Stimulated activated naive CD8-positive, alpha-beta T cell treated with anti-CD3 and anti-CD28 coated beads, Interleukin-15, Interleukin-2, amounts not matched to agents 100 ng/mL and 50 ng/mL, for 24 hours (primary cell): ENCODE results near the gene ZNF423.

Source experiments
- H3K27ac Mint-ChIP-seq: one replicate; pipeline ENCODE4 v1.8.0; 2021; ENCODE audit warnings: mild to moderate bottlenecking, mixed read lengths
- H3K27me3 Mint-ChIP-seq: one replicate; pipeline ENCODE4 v1.8.0; 2021; ENCODE audit warnings: mixed read lengths
- H3K36me3 Mint-ChIP-seq: one replicate; pipeline ENCODE4 v1.8.0; 2021; ENCODE audit warnings: low read depth, mixed read lengths
- H3K4me1 Mint-ChIP-seq: one replicate; pipeline ENCODE4 v1.8.0; 2021; ENCODE audit warnings: low read depth, mixed read lengths
- H3K4me3 Mint-ChIP-seq: one replicate; pipeline ENCODE4 v1.8.0; 2021; ENCODE audit warnings: mild to moderate bottlenecking, mixed read lengths
- H3K9me3 Mint-ChIP-seq: one replicate; pipeline ENCODE4 v1.8.0; 2021; ENCODE audit warnings: mixed read lengths

ZNF423 gene

DNA sequence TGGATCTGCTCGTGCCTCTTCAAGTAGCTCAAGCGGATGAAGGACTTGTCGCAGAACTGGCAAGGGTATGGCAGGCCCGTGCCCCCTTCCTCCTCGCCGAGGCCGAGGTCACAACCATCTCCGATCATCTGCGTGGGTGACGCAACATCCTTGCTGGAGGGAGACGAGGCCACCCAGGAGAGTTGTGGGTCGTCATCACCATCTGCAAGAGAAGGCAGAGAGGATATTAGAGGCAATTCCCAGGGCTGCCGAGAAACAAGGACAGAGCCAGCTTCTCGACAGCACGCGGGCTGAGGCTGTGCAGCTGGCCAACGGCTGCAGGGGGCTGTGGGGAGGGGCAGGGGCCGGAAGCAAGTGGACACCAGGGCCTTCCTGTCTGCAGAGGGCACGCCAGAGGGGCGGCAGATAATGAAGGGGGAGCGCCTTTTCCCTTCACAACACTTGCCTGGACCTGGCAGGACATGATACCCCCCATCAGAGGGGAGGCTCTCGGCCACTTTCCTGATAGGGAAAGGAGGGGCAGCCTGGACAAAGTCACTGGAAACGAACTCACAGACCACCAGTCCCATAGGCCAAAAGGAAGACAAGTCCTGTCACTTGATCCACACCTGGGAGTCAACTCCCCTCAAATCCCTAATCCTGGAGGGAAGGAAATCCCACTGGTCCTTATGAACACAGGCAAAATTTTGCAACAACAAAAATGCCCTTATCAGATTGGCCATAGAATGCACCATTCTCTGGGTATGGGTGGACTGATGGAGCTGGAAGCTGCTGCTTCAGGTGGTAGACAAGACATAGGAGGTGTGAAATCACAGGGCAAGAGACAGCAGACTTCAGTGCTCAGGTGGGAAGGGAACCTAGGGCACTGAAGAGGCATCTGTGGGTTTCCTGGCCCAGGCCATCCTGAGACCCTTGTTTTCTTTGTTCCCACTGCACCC lies 217.0 kb downstream of the ZNF423 start:
- H3K36me3 Mint-ChIP-seq: no peaks in the 10 kb centered on the region
- H3K27me3 Mint-ChIP-seq: peaks cover 7% of the 10 kb centered on the region
- no peak overlapping the region for H3K4me3 Mint-ChIP-seq
- no peaks in the 10 kb centered on the region for H3K4me1 Mint-ChIP-seq
- no peak overlapping the region for H3K27ac Mint-ChIP-seq
- H3K9me3 Mint-ChIP-seq: peaks cover 3% of the 10 kb centered on the region

DNA sequence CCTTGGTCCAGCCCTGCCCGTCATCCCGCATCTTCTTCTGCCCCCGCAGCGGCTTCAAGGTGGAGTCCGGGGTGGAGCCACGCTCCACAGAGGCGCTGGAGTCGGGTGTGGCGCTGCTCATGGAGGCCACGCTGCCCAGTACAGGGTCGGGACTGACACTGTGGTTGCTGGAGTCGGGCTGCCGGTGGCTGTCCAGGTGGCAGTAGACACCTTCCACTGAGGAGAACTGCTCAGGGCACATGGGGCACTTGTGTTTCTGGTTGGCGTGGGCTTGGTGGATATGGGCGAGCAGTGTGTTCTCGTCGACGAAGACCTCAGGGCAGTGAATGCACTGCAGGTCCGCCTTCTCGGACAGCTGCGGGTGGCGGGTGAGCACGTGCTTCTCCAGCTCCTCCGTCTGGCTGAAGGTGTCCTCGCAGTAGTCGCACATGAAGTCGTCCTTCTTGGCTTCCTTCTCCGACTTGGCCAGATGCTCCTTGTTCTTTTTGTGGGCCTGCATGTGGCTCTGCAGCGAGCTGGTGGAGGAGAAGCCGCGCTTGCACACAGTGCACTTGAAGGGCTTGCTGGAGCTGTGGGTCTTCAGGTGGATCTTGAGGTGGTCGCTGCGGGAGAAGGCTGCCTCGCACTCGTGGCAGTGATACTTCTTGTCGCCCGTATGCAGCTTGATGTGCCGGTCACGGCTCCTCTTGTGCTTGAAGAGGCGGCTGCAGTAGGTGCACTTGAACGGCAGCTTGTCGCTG lies 217.8 kb downstream of the ZNF423 start:
- Mint-ChIP-seq H3K4me3 (no peak overlapping the region), H3K27ac (no peak overlapping the region), H3K27me3 (peaks cover 4% of the 10 kb centered on the region), H3K9me3 (no peaks in the 10 kb centered on the region), H3K36me3 (no peaks in the 10 kb centered on the region), H3K4me1 (no peaks in the 10 kb centered on the region)

DNA sequence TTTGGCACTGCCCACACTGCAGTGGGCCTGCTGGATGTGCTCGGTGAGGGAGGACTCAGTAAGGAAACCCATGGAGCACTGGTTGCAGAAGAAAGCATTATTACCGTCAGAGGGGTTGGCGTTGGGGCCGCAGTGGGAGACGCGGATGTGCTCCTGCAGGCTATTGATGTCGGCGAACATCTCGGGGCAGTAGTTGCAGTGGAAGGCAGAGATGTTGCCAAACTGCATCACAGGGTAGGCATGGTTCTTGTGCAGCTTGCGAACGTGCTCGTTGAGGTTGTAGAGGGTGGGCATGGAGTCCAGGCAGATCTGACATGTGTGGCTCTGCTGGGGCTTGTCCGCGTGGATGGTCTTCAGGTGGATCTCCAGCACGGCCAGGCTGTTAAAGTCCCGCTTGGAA lies 218.4 kb downstream of the ZNF423 start:
- Mint-ChIP-seq H3K4me3 (no peak overlapping the region), H3K9me3 (no peaks in the 10 kb centered on the region), H3K27me3 (peaks cover 4% of the 10 kb centered on the region), H3K4me1 (no peaks in the 10 kb centered on the region), H3K36me3 (no peaks in the 10 kb centered on the region), H3K27ac (no peak overlapping the region)

DNA sequence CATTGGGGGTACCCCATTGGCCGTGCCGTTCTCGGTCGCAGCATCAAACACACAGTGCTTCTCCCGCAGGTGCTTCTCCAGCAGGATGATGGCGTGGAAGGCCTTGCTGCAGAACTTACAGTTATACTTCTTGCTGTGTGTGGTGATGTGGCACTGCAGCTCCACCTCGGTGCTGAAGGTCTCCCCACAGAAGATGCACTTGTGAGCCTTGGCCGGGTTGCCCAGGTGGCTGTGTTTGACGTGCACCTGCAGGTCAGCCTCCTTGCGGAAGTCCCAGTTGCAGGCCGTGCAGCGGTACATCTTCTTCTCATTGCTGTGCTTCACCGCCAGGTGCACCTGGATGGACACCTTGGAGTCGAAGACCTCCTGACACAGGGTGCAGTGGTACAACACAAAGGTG lies 219.3 kb downstream of the ZNF423 start:
- Mint-ChIP-seq H3K4me3 (no peak overlapping the region), H3K27ac (no peak overlapping the region), H3K4me1 (no peaks in the 10 kb centered on the region), H3K27me3 (peaks cover 4% of the 10 kb centered on the region), H3K36me3 (no peaks in the 10 kb centered on the region), H3K9me3 (no peaks in the 10 kb centered on the region)

DNA sequence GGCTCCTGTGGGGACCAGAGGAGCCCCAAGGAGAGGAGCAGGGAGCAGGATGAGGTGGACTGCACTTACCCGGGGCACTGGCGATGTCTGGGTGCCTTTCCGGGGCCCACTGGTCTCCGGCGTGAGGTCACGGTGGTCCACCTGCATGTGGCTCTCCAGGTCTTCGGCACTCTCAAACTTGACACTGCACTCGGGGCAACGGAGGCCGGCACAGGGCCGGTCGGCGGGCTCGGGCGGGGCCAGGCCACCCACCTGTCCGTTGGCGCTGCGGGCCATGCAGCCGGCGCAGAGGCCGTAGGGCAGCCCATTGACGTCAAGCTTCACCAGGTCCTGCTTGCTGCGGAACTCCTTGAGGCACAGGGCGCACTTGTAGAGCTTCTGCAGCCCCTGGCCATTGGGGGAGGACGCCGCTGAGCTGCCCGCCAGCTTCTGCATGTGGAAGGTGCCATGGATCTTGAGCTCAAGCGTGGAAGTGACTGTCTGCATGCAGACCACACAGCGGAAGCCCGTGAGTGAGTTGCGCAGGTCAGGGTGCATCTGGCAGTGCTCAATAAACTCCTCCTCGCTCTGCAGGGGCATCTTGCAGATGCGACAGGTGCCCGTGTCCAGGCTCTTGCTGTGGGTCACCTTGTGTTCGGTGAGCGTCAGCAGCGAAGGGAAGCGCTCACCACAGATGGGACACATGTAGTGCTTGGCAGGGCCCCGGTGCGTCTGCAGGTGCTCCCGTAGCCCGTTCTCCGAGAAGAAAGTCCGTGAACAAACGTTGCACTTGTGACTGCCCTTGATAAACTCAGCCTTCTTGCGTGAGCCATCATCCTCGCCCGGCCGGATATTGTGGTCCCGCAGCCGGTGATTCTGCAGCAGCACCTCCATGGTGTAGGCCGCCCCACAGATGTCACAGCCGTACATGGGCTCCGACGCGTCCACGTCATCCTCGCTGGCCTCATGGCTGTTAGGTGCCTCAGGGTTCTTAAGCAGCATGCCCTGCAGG lies 220.0 kb downstream of the ZNF423 start:
- no peaks in the 10 kb centered on the region for H3K9me3 Mint-ChIP-seq
- no peaks in the 10 kb centered on the region for H3K4me1 Mint-ChIP-seq
- H3K4me3 Mint-ChIP-seq: no peak overlapping the region
- no peaks in the 10 kb centered on the region for H3K36me3 Mint-ChIP-seq
- H3K27me3 Mint-ChIP-seq: peaks cover 4% of the 10 kb centered on the region
- no peak overlapping the region for H3K27ac Mint-ChIP-seq

DNA sequence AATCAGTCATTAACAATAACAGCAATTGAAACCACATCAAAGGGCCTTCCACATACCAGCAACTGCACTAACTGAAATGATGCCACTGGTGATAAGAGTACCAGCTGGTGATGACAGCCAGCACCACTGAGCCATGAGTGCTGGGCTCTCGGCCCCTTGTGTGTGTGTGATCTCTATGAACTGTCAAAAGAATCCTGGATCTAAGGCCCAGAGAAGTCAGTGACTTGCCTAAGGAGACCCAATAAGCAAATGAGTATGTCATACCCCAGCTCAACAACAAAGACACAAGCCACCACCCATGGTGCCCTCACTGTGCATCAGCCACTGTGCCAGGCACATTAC lies 220.9 kb downstream of the ZNF423 start:
- H3K9me3 Mint-ChIP-seq: no peaks in the 10 kb centered on the region
- no peaks in the 10 kb centered on the region for H3K4me1 Mint-ChIP-seq
- H3K4me3 Mint-ChIP-seq: no peak overlapping the region
- H3K36me3 Mint-ChIP-seq: no peaks in the 10 kb centered on the region
- H3K27me3 Mint-ChIP-seq: peaks cover under 1% of the 10 kb centered on the region
- H3K27ac Mint-ChIP-seq: no peak overlapping the region

DNA sequence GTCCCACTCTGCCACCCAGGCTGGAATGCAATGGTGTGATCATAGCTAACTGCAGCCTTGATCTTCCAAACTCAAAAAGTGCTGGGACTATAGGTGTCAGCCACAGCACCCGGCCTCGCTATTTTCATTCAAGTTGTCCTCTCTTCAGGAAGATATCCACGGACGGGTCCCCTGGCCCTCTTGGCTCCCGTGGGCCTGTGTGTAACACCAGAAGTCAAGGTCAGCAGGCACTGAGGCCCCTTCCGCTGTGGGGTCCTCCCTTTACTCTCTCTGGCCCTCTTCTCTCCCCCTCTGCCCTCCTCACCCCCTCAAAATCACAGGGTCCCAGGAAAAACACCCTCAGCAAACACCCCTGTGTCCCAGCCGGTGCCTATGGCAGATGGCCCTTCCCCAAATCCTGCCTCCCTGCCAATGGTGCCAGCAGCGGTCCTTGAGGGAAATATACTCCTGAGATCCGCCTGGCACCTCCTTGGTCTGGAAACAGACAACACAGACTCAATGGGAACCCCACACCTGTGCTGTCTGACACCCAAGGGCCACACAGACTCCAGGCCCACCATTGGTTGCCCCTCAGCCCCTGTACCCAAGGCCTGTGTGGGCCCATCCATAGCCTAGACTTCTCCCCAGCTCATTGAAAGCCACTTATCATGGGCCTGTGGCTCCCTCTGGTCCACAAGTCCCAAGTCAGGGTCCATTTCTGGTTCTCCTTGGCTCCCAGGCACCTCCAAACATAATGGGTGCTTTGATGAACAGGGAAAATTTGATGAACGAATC lies 221.5 kb downstream of the ZNF423 start:
- Mint-ChIP-seq H3K4me3 (no peak overlapping the region), H3K27me3 (no peaks in the 10 kb centered on the region), H3K9me3 (no peaks in the 10 kb centered on the region), H3K27ac (no peak overlapping the region), H3K36me3 (no peaks in the 10 kb centered on the region), H3K4me1 (no peaks in the 10 kb centered on the region)

DNA sequence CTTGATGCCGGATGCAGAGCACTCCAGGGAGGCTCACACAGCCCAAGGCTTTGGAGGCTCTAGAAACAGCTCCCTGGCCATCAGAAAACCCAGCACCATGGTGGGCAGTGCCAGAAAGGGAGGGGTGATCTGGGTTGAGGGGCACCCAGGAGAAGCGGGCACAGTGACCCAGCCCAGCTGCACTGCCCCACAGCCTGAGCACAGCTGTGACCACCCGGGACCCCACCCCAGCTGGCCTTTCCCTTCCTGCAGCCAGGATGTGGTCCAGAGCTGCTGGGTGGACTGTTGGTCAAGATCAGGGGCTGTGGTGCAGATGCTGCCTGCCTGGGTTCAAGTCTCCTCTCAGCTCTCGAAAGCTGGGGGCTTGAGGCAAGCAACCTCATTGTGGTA lies 223.1 kb downstream of the ZNF423 start:
- Mint-ChIP-seq H3K27me3 (no peaks in the 10 kb centered on the region), H3K4me1 (no peaks in the 10 kb centered on the region), H3K4me3 (no peak overlapping the region), H3K9me3 (no peaks in the 10 kb centered on the region), H3K36me3 (no peaks in the 10 kb centered on the region), H3K27ac (no peak overlapping the region)

DNA sequence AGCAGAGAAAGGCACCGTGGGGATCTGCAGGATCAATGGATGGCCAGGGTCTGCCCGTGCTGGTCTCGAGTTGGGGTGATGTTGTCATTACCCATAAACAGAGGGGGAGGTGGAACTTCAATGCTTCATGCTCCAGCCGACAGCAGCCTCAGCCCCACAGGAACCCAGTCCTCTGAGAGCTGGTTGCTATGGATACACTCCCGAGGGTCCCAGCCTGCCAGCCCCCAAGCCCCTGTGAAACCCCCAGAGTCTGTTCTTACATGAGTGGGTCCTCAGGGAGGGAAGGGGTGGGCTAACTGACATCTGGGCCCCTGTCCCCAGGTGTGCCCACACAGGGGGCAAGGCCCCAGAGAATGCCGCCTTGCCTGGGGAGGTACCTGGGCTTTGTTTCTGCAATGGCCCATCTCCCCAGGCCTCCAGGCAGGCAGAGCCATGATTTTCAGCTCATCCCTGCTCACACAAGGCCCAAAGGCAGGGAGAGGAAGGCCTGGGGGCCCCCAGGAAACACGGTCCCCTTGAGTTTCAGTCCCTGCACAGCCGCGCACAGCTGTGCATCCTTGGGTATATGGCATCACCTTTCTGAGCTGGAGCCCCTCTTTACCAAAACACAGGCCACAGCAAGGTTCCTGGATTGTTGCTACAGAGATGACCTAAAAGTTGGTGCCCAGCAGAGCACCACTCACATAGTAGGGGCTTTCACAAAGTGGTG lies 223.7 kb downstream of the ZNF423 start:
- H3K4me3 Mint-ChIP-seq: no peak overlapping the region
- H3K9me3 Mint-ChIP-seq: no peaks in the 10 kb centered on the region
- H3K4me1 Mint-ChIP-seq: no peaks in the 10 kb centered on the region
- H3K27ac Mint-ChIP-seq: no peak overlapping the region
- H3K36me3 Mint-ChIP-seq: no peaks in the 10 kb centered on the region
- no peaks in the 10 kb centered on the region for H3K27me3 Mint-ChIP-seq

DNA sequence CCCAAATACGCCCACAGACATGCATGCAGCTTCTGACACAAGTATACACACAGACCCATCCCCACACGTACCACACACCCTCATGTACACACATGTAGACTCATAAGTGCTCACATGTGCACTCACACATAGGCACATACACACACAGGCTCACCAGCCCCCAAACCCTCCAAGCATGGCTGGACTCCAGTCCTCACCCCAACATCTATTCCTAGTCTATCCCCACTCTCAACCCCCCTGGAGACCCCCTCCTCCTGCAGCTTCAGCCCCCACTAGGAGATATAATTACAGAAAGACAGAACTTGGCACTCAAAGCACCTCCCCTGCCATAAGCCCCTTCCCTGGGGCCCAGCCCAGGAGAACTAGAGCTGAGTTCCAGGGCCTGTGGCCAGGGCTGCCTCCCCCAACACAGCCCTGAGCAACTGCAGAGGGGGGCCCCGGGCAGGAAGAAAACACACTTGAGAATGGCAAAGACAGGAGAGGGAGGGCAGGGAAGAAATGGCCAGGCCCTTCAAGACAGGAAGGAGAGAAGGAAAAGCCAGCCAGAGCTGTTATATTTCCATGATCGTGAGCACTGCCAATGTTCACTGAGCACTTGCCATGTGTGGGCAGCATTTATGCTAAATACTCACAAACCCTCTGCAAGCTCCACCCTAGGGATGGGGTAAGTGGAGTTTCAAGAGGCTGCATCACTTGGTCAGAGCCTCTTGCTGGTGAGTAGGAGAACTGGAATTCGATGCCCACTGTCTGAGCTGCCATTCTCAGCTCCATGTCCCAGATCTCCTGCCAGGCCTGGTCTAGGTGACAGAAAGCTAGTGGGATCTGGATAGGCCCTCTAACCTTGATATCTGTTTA lies 224.5 kb downstream of the ZNF423 start:
- H3K27me3 Mint-ChIP-seq: no peaks in the 10 kb centered on the region
- H3K4me1 Mint-ChIP-seq: no peaks in the 10 kb centered on the region
- H3K9me3 Mint-ChIP-seq: no peaks in the 10 kb centered on the region
- no peak overlapping the region for H3K27ac Mint-ChIP-seq
- no peaks in the 10 kb centered on the region for H3K36me3 Mint-ChIP-seq
- H3K4me3 Mint-ChIP-seq: no peak overlapping the region

DNA sequence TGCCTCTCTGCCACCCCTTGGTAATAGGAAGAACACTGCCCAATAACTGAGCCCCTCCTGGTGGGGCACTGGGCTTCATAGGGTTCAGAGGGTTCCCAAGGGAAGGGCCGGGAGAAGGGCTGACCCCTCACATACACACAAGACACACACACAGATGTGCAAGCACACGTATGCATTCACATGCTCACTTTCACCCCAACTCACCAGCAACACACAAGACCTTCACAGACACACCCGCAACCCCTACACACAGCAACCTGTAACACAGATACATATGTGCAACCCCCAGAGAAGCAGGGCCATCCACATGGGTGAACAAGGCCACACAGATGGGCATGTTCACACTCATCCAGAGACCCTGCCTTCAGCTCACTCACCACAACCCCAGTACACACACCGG lies 225.1 kb downstream of the ZNF423 start:
- Mint-ChIP-seq H3K27me3 (no peaks in the 10 kb centered on the region), H3K9me3 (no peaks in the 10 kb centered on the region), H3K36me3 (no peaks in the 10 kb centered on the region), H3K27ac (no peak overlapping the region), H3K4me3 (no peak overlapping the region), H3K4me1 (no peaks in the 10 kb centered on the region)

DNA sequence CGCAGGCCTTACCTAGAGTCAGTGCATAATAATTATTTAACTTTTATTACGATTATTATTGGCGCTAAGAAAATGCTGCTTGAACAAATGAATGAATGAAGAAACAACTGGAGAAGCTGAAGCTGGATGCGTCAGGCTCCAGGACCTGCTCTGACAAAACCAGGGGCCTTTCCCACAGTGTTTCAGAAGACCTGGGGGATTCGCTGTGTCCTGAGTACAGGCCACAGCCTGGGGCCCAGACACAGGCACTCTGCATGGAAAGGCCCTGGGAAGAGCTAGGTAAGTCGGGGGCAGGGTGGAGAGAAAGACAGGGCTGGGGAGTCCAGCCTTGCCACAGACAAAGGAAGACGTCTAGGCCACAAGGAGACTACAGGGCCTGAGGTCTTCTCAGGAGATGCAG lies 226.1 kb downstream of the ZNF423 start:
- H3K4me3 Mint-ChIP-seq: no peak overlapping the region
- no peaks in the 10 kb centered on the region for H3K9me3 Mint-ChIP-seq
- H3K27me3 Mint-ChIP-seq: no peaks in the 10 kb centered on the region
- H3K36me3 Mint-ChIP-seq: no peaks in the 10 kb centered on the region
- no peaks in the 10 kb centered on the region for H3K4me1 Mint-ChIP-seq
- H3K27ac Mint-ChIP-seq: no peak overlapping the region

DNA sequence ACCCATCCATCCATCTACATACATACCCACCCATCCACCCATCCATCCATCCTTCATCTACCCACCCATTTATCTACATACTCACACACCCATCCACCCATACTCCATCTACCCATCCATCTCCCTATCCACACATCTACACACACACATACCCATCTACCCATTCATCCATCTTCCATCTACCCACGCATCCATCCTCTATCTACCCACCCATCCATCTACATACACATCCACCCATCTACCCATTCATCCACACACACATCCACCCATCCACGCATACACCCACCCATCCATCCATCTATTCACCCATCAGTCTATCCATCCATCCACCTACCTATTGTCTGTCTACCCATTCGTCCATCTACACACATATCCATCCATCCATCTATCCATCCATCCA lies 227.8 kb downstream of the ZNF423 start:
- no peaks in the 10 kb centered on the region for H3K27me3 Mint-ChIP-seq
- no peak overlapping the region for H3K4me3 Mint-ChIP-seq
- no peak overlapping the region for H3K27ac Mint-ChIP-seq
- H3K4me1 Mint-ChIP-seq: no peaks in the 10 kb centered on the region
- H3K36me3 Mint-ChIP-seq: no peaks in the 10 kb centered on the region
- no peaks in the 10 kb centered on the region for H3K9me3 Mint-ChIP-seq
